ENCODE results near the gene EPHA2. TPM values are rescaled to one million over a fixed set of nuclear protein-coding genes. Genes with fewer than 3 reads are reported as not detected.

EPHA2 gene
- polyA plus RNA-seq, 2 of the 4 experiments (the other 2 are of a cell fraction): 59.3 to 93.2 TPM

DNA sequence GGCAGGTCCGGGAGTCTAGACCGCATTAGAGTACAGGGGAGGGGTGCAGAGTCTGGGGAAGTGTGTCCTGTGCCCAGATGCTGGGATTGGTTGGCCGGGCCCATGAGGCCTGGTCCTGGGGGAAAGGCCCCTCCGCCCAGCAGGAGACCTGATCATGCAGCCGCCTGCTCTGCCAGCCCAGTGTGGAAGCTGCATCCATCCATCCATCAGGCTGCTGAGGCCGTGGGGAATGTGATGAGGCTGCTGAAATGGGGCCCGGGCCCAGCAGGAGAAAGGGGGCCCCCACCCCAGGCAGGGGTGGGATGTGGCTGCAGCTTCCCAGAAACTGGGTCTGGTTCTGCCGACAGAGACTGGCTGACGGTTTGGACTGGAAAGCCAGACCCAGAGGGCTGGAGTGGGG lies 37.2 kb downstream of the EPHA2 start:
- TF ChIP-seq, protein P1, sequence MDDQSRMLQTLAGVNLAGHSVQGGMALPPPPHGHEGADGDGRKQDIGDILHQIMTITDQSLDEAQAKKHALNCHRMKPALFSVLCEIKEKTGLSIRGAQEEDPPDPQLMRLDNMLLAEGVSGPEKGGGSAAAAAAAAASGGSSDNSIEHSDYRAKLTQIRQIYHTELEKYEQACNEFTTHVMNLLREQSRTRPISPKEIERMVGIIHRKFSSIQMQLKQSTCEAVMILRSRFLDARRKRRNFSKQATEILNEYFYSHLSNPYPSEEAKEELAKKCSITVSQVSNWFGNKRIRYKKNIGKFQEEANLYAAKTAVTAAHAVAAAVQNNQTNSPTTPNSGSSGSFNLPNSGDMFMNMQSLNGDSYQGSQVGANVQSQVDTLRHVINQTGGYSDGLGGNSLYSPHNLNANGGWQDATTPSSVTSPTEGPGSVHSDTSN (IDR thresholded peaks at IDR 0.05): no peak
- TF ChIP-seq ZC3H11A (IDR thresholded peaks at IDR 0.05): no peak
- no peak for TF ChIP-seq CBX2 (IDR thresholded peaks at IDR 0.05; ENCODE audit: borderline replicate concordance, low read depth)
- TF ChIP-seq POLR2A (IDR thresholded peaks at IDR 0.05; ENCODE audit: low read length): no peak

DNA sequence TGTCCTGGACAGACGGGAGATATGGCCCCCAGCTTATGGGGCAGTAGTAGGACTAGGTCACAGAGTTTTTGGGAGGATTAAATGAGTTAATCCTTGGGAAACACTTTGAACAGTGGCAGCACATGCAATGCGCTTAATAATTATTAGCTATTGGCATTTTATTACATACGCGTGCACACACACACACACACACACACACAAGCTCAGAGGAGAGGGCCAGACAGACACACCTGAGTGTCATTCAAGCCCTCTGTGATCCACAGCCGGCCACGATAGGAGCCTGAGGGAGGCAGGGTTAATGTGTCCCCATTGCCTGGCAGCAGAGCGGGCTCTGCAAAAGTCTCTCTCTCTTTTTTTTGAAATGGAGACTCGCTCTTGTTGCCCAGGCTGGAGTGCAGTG lies 37.9 kb downstream of the EPHA2 start:
- DNase-seq (ENCODE audit: low read depth in 1 of 2, low spot score in 1 of 2) (no peak), FAIRE-seq (no peak), ATAC-seq (no peak)
- no peaks in the 10 kb centered on the region for H3K9me3 ChIP-seq
- no peak overlapping the region for H3K4me3 ChIP-seq
- ChIA-PET CTCF (interaction anchor here (0.6 to 7.6 kb wide), 8 partner anchors 19 to 386 kb away, joined by 3 to 55 read pairs (median 4); no protein-coding TSS in a partner anchor), POLR2A (no interaction called here)
- TF ChIP-seq TFCP2L1 (CRISPR knock-in tag; IDR thresholded peaks at IDR 0.05) (no peak), HOXA7 (CRISPR knock-in tag; IDR thresholded peaks at IDR 0.05) (no peak), TP53 (CRISPR knock-in tag; IDR thresholded peaks at IDR 0.05) (no peak), NR3C1 (IDR thresholded peaks at IDR 0.05) (no peak), KDM5A (IDR thresholded peaks at IDR 0.05) (no peak), GATA3 (IDR thresholded peaks at IDR 0.05; ENCODE audit: borderline replicate concordance) (no peak), PHF8 (IDR thresholded peaks at IDR 0.05; ENCODE audit: borderline replicate concordance, low read depth) (no peak), RNF2 (IDR thresholded peaks at IDR 0.05; ENCODE audit: borderline replicate concordance, low read depth) (no peak), ZFP36 (IDR thresholded peaks at IDR 0.05; ENCODE audit: borderline replicate concordance, partially characterized antibody) (no peak), RCOR1 (IDR thresholded peaks at IDR 0.05; ENCODE audit: low read depth, low read length) (no peak), REST (IDR thresholded peaks at IDR 0.05) (no peak), CEBPB (IDR thresholded peaks at IDR 0.05) (no peak)
- no peak overlapping the region for H3K4me2 ChIP-seq
- no peak overlapping the region for H3K27ac ChIP-seq
- WGBS (ENCODE audit: missing lambda C conversion rate): 88% methylated on average over 7 of the region's 8 CpGs
- H3K4me1 ChIP-seq: peaks cover 35% of the 10 kb centered on the region

More for the DNA sequence above, 37.2 kb downstream of the EPHA2 start:
- no peak overlapping the region for H3K4me3 ChIP-seq
- H3K9me3 ChIP-seq: no peaks in the 10 kb centered on the region
- ChIA-PET POLR2A (no interaction called here), CTCF (interaction anchor here (2.5 to 7.6 kb wide), 2 partner anchors 37 to 40 kb away, joined by 9 to 55 read pairs; no protein-coding TSS in a partner anchor)
- peak overlapping the region in 1 of 2 experiments; percentile 26; a peak in 1 of 6 replicates for H3K27ac ChIP-seq
- H3K4me1 ChIP-seq: peaks cover 37% of the 10 kb centered on the region
- 87% methylated on average over 5 of the region's 9 CpGs for WGBS (ENCODE audit: missing lambda C conversion rate)
- no peak for DNase-seq (ENCODE audit: low read depth in 1 of 2, low spot score in 1 of 2)
- FAIRE-seq: no peak
- ATAC-seq: 0 out of 6 replicates have a peak, but pooled peaks of 1 of the 2 experiments have one; percentile 4
- H3K4me2 ChIP-seq: no peak overlapping the region

- TF ChIP-seq RCOR1 (IDR thresholded peaks at IDR 0.05; ENCODE audit: low read depth, low read length): no peak
- no peak for TF ChIP-seq BHLHE40 (IDR thresholded peaks at IDR 0.05; ENCODE audit: low read depth, low read length)
- TF ChIP-seq ESRRA (IDR thresholded peaks at IDR 0.05; ENCODE audit: borderline replicate concordance, low read length): no peak
- TF ChIP-seq, protein P2, sequence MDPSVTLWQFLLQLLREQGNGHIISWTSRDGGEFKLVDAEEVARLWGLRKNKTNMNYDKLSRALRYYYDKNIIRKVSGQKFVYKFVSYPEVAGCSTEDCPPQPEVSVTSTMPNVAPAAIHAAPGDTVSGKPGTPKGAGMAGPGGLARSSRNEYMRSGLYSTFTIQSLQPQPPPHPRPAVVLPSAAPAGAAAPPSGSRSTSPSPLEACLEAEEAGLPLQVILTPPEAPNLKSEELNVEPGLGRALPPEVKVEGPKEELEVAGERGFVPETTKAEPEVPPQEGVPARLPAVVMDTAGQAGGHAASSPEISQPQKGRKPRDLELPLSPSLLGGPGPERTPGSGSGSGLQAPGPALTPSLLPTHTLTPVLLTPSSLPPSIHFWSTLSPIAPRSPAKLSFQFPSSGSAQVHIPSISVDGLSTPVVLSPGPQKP (IDR thresholded peaks at IDR 0.05; ENCODE audit: low read depth, low read length): no peak
- no peak for TF ChIP-seq RAD21 (conservative IDR thresholded peaks at IDR 0.05 in 1 of 2, IDR thresholded peaks at IDR 0.05 in 1 of 2)
- no peaks in the 10 kb centered on the region for H3K9me3 ChIP-seq
- peaks cover 35% of the 10 kb centered on the region for H3K4me1 ChIP-seq
- ChIA-PET POLR2A (no interaction called here), CTCF (interaction anchor here (0.7 to 7.6 kb wide), 7 partner anchors 19 to 386 kb away, joined by 3 to 55 read pairs (median 4); no protein-coding TSS in a partner anchor)
- FAIRE-seq (no peak), ATAC-seq (no peak), DNase-seq (ENCODE audit: low read depth in 1 of 2, low spot score in 1 of 2) (no peak)
- 0 out of 6 replicates have a peak overlapping the region, but pooled peaks of 1 of the 2 experiments have one; percentile 16 for H3K27ac ChIP-seq
- H3K4me3 ChIP-seq: no peak overlapping the region
- H3K4me2 ChIP-seq: no peak overlapping the region
- WGBS (ENCODE audit: missing lambda C conversion rate): 82% methylated on average over 6 of the region's 6 CpGs
Measured at GRCh38 chr1:16117369-16117768, 38.5 kb downstream of the EPHA2 start.

All from A549 (cell line).